ENCODE measurements around the gene PHETA1.

Gene PHETA1

GRCh38 chr12:111361717-111362576 lies 6.9 kb downstream of the PHETA1 start:
- Histone ChIP-seq H3K4me1 (ENCODE audit: control insufficient read depth, low read length) (peaks cover 5% of the 10 kb centered on the region; the same call in 1 of the 2 replicates), H3K27ac (ENCODE audit: low read depth, low read length) (no peak overlapping the region), H3K4me3 (ENCODE audit: low read length) (no peak overlapping the region), H3K4me2 (ENCODE audit: low read length) (no peak overlapping the region), H3K36me3 (ENCODE audit: control insufficient read depth, low read length) (no peaks in the 10 kb centered on the region), H3K9me3 (ENCODE audit: control insufficient read depth, insufficient read depth, low read length) (no peaks in the 10 kb centered on the region), H3F3A (ENCODE audit: control insufficient read depth, insufficient read depth) (no peaks in the 10 kb centered on the region), H4K20me1 (ENCODE audit: control insufficient read depth, insufficient read depth, low read depth, low read length) (no peaks in the 10 kb centered on the region), H3K27me3 (ENCODE audit: control insufficient read depth, low read length) (peaks cover 18% of the 10 kb centered on the region), H3K79me2 (ENCODE audit: control insufficient read depth, low read length) (no peaks in the 10 kb centered on the region), H3K9me2 (replicated peaks; ENCODE audit: control insufficient read depth, low read length) (no peaks in the 10 kb centered on the region)
- TF ChIP-seq EZH2phosphoT487 (IDR thresholded peaks at IDR 0.05; ENCODE audit: borderline replicate concordance, low read length): no peak
- TF ChIP-seq, protein P1, sequence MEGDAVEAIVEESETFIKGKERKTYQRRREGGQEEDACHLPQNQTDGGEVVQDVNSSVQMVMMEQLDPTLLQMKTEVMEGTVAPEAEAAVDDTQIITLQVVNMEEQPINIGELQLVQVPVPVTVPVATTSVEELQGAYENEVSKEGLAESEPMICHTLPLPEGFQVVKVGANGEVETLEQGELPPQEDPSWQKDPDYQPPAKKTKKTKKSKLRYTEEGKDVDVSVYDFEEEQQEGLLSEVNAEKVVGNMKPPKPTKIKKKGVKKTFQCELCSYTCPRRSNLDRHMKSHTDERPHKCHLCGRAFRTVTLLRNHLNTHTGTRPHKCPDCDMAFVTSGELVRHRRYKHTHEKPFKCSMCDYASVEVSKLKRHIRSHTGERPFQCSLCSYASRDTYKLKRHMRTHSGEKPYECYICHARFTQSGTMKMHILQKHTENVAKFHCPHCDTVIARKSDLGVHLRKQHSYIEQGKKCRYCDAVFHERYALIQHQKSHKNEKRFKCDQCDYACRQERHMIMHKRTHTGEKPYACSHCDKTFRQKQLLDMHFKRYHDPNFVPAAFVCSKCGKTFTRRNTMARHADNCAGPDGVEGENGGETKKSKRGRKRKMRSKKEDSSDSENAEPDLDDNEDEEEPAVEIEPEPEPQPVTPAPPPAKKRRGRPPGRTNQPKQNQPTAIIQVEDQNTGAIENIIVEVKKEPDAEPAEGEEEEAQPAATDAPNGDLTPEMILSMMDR (IDR thresholded peaks at IDR 0.05; ENCODE audit: low read depth, low read length, poor library complexity, severe bottlenecking): no peak

DNA sequence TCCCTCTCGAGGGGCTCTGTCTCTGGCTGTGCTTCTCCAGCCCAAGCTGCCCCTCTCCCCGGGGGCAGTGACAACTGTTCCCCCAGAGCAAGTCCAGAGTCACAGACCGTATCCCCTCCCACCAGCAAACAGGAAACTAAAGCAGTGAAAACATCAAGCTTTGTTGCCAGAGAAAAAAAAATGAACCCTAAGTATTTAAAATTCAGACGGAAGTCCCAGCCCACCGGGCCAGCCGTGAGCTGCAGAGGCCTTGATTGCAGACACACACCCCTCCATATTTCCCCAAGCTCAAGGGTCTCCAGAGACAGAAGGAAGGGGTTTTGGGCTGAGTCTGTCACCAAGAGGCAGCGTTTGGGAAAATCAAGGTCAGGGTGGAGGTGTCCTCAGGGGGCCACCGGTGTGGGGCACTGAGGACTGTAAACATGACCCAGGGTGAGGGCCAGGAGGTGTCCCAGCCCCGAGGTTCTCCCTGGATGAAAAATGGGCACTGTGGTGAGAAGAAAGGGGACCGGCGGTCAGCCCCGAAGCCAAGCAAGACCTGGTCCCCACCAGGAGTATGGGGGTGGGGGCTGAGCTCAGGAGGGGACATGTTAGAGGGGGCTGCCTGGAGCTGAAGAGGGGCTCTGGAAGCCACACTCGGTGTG lies 7.7 kb downstream of the PHETA1 start:
- H3K79me2 ChIP-seq (ENCODE audit: control insufficient read depth, low read length): no peaks in the 10 kb centered on the region
- H3K4me2 ChIP-seq (ENCODE audit: low read length): no peak overlapping the region
- no peaks in the 10 kb centered on the region for H3F3A ChIP-seq (ENCODE audit: control insufficient read depth, insufficient read depth)
- H3K4me1 ChIP-seq (ENCODE audit: control insufficient read depth, low read length): peaks cover 5% of the 10 kb centered on the region; the same call in 1 of the 2 replicates
- H3K27ac ChIP-seq (ENCODE audit: low read depth, low read length): no peak overlapping the region
- H3K4me3 ChIP-seq (ENCODE audit: low read length): no peak overlapping the region
- no peak for TF ChIP-seq EZH2phosphoT487 (IDR thresholded peaks at IDR 0.05; ENCODE audit: borderline replicate concordance, low read length)
- TF ChIP-seq, protein P1 (IDR thresholded peaks at IDR 0.05; ENCODE audit: low read depth, low read length, poor library complexity, severe bottlenecking): no peak
- no peaks in the 10 kb centered on the region for H3K9me2 ChIP-seq (replicated peaks; ENCODE audit: control insufficient read depth, low read length)
- H3K27me3 ChIP-seq (ENCODE audit: control insufficient read depth, low read length): peaks cover 14% of the 10 kb centered on the region
- no peaks in the 10 kb centered on the region for H4K20me1 ChIP-seq (ENCODE audit: control insufficient read depth, insufficient read depth, low read depth, low read length)
- no peaks in the 10 kb centered on the region for H3K36me3 ChIP-seq (ENCODE audit: control insufficient read depth, low read length)
- H3K9me3 ChIP-seq (ENCODE audit: control insufficient read depth, insufficient read depth, low read length): no peaks in the 10 kb centered on the region

DNA sequence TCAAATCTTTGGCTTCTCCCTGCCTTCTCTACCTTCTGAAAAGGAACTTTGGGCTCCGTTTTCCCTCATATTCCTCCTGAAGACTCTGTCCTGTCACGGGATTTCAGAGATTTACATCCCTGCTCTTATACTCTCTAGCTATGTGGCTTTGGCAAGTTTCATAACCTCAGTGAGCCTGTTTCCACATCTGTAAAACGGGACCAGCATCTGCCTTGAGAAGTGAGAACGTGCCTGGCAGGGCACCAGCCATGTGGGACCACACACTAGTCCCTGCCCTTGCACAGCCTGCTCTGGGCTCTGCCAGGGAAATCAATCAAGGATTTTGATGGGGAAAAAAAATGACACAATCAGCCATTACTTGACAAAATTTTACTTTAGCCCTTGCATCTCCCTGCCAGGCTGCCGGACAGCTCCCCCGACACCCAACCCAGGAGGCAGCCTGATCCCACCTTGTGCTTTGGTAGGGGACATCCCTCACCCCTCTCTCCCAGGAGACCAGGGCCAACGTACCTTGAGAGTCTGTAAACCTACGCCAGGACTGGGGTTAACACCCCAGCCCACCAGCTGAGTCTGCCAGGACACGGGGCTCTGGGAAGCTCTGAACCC lies 8.5 kb downstream of the PHETA1 start:
- Histone ChIP-seq H3K79me2 (ENCODE audit: control insufficient read depth, low read length) (no peaks in the 10 kb centered on the region), H3K4me2 (ENCODE audit: low read length) (no peak overlapping the region), H3K9me3 (ENCODE audit: control insufficient read depth, insufficient read depth, low read length) (no peaks in the 10 kb centered on the region), H3K36me3 (ENCODE audit: control insufficient read depth, low read length) (no peaks in the 10 kb centered on the region), H3K9me2 (replicated peaks; ENCODE audit: control insufficient read depth, low read length) (no peaks in the 10 kb centered on the region), H4K20me1 (ENCODE audit: control insufficient read depth, insufficient read depth, low read depth, low read length) (no peaks in the 10 kb centered on the region), H3K27me3 (ENCODE audit: control insufficient read depth, low read length) (peaks cover 14% of the 10 kb centered on the region), H3K27ac (ENCODE audit: low read depth, low read length) (no peak overlapping the region), H3K4me3 (ENCODE audit: low read length) (no peak overlapping the region), H3F3A (ENCODE audit: control insufficient read depth, insufficient read depth) (no peaks in the 10 kb centered on the region), H3K4me1 (ENCODE audit: control insufficient read depth, low read length) (peaks cover 7% of the 10 kb centered on the region)
- TF ChIP-seq EZH2phosphoT487 (IDR thresholded peaks at IDR 0.05; ENCODE audit: borderline replicate concordance, low read length): no peak
- TF ChIP-seq, protein P1 (IDR thresholded peaks at IDR 0.05; ENCODE audit: low read depth, low read length, poor library complexity, severe bottlenecking): no peak
